ENCODE measurements around the gene BCL2L2.

DNA sequence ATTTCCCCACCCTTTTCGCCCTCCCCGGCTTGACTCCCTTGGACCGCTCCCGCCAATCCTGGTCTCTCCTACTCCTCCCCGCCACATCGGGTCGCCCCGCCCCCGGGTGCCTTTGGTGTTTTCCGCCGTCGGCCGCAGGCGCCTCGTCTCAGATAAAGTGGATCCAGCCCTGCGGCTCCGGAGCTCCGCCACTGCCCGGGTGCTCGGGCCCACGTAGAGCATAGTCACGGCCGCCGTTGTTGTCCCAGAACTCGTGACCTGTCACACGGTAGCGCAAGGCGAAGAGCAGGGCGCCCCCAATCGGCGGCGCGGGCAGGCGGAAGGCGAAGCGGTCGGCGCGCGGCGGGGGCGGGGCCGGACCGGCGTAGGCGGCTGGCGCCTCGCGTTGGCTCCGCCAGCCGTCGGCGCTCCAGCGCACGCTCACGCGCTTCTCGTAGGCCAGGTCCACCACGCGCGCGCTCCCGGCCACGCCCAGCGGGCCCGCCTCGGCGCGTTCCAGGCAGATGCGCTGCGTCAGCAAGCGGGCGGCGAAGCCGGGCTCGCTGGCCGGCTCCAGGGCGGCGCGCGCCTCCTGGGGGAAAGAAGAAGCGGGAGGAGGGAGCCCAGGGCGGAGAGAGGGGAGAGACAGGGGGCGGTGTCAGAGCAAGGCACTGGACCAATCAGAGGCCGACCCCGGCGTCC lies 5.2 kb upstream of the BCL2L2 start:
- TF ChIP-seq, protein P1, sequence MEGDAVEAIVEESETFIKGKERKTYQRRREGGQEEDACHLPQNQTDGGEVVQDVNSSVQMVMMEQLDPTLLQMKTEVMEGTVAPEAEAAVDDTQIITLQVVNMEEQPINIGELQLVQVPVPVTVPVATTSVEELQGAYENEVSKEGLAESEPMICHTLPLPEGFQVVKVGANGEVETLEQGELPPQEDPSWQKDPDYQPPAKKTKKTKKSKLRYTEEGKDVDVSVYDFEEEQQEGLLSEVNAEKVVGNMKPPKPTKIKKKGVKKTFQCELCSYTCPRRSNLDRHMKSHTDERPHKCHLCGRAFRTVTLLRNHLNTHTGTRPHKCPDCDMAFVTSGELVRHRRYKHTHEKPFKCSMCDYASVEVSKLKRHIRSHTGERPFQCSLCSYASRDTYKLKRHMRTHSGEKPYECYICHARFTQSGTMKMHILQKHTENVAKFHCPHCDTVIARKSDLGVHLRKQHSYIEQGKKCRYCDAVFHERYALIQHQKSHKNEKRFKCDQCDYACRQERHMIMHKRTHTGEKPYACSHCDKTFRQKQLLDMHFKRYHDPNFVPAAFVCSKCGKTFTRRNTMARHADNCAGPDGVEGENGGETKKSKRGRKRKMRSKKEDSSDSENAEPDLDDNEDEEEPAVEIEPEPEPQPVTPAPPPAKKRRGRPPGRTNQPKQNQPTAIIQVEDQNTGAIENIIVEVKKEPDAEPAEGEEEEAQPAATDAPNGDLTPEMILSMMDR (conservative IDR thresholded peaks at IDR 0.05; ENCODE audit: low read depth, low read length), result peak; percentile 78
- peak; percentile 96 for TF ChIP-seq EZH2phosphoT487 (IDR thresholded peaks at IDR 0.05; ENCODE audit: borderline replicate concordance, low read length)
